ENCODE measurements around the gene MYOZ2.

The MYOZ2 gene

DNA sequence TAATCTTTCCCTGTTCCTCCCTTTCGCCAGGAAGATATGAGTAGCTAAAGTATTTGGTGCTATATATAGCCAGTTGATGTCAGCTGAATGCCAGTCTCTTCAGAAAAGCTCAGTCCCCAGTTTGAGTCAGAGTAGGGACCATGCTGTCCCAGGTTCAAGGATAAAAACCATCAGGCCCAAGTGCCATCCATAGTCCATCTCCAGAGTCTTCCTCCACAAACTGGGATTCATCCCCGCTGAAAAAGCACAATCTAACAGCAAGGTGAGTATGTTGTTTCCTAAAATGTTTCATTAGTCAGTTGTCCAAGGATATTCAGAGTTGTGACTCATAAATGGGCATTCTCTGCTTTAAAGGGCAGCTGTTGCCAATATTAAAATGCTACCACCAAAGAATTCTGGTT is at the start of gene MYOZ2:
TSS of gene MYOZ2 (plus strand) at position 112 of the 401 bp plus-strand sequence. CDS start 694 bp downstream, outside the sequence.
- DNase-seq: no peak

DNA sequence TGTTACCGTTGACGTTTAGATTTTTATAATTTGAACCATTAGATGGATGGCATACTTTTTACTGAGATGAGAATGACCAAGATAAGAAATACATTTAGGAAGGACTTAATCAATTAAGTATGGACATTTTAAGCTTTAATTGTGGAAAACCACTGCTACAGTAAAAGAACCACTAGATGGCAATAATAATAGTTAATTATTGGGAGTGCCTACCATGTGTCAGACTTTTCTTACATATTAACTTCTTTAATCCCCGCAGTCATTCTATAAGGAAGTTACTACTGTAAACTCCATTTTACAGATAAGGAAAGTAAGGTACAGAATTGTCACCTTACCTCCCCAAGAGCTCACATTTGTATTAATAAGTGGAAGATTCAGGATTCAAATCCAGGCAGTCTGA is 48.5 kb upstream of the MYOZ2 start:
- DNase-seq: no peak

- no peak for DNase-seq
Observed at GRCh38 chr4:119087656-119088055, 48.0 kb upstream of the MYOZ2 start.

- no peak for DNase-seq
Observed at GRCh38 chr4:119093042-119093827, 42.4 kb upstream of the MYOZ2 start.

DNA sequence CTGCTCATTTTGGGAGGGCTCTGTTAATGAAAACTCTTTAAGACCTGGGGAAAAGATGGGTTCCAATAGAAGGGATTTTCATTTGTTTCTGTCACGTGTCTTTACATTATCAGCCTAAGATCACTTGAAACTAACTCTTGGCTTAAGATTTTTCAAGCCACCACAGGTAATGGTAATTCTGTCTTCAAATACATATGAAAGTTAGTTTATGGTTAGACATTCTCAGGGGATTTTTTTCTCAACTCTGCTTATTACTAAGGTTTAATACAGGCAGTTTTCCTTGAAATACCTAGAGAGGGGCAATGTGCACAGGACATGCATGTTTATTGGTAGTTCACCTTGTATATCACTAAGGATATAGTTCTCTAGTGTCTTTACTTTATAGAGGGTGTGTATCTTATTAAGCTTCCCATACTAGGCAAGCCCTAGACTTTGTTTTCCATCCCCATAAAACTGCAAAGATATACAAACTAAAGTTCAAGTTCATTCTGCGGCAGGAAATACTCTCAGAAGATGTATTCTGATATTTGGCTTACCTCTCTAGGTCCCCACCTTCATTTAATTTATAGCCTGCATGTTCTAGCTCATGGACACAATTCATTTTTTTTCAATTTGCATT is 38.2 kb upstream of the MYOZ2 start:
- DNase-seq: no peak

- DNase-seq: no peak
Observed at GRCh38 chr4:119098306-119098705, 37.3 kb upstream of the MYOZ2 start.

- DNase-seq: peak; percentile 27
Observed at GRCh38 chr4:119099227-119099810, 36.3 kb upstream of the MYOZ2 start.

DNA sequence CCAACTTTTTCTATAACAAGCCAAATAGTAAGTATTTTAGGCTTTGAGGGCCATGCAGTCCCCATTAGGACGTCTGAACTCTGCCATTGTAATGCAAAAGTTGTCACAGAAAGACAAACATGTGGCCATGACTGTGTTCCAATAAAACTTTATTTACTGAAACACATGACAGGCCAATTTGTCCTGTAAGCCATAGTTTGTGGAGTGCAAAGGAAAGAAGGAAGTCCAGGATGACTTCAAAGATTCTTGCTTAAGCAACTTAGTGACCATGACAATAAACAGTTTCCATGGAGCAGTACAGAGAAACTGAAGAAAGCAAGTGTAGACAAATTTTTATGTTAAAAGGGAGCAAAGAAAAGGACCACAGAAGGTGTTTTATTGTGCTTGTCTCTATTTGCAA is 35.0 kb upstream of the MYOZ2 start:
- DNase-seq: peak; percentile 78

DNA sequence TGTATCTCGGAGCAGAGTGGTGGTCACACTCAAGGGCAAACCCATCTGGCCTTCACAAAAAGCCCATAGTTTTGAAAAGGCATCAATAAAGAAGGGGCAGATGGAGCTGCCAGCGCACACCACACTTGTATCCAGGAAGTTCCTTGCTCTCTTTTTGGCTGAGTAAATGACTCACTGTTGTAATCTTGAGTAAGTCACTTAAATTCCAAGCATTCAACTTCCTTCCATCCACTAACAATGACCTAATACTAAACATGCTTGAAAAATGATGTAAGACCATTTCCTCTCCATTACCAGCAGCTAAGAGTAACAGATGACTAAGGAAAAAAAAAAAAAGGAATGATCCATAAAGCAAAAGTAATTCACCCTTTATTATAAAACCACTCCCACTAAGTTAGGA is 32.4 kb upstream of the MYOZ2 start:
- DNase-seq: peak; percentile 90

DNA sequence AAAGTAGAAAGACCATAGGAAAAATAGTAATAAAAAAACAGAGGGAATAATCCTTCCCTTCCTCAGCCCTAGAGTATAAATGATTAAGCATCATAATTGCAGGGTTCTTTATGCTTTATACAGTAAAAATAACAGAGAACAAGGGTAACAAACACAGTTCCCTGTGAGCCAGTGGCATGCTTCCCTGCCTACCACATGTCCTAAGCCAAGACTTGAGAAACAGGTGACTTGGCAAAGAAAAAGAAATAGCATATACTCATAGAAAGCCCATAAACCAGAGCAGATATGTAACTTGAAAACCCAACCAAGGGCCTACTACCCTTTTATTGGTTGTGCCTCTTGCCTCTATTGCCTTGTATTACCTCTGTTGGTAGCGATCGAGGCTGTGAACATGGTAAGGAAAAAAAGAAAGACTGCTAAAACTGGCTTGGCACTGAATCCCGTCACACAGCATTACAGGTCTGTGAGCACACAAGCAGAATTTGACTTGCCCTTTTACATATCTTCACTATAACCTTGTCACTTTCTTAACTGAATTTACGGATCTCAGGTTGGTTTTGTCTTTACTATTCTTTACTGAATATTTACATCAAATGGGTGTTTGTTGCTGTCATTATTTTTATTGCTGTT is 30.9 kb upstream of the MYOZ2 start:
- no peak for DNase-seq

DNA sequence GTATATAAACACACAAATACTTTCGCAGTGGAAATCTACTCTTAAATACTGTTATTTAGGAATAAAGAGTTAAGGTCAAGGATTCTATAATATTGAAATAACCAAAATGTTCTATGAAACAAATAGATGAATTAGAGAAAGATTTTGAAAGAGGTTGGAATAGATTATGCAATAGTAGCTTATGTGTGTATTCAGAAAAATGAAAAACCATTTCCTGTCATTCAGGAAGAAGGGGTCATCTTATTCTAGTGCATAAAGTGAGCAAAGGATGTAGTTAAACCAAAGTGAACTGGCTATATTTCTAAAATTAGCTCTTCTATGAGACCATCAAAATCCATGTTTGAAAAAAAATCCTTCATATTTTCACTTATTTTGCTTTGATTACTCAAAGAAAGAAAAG is 30.0 kb upstream of the MYOZ2 start:
- DNase-seq: no peak

DNA sequence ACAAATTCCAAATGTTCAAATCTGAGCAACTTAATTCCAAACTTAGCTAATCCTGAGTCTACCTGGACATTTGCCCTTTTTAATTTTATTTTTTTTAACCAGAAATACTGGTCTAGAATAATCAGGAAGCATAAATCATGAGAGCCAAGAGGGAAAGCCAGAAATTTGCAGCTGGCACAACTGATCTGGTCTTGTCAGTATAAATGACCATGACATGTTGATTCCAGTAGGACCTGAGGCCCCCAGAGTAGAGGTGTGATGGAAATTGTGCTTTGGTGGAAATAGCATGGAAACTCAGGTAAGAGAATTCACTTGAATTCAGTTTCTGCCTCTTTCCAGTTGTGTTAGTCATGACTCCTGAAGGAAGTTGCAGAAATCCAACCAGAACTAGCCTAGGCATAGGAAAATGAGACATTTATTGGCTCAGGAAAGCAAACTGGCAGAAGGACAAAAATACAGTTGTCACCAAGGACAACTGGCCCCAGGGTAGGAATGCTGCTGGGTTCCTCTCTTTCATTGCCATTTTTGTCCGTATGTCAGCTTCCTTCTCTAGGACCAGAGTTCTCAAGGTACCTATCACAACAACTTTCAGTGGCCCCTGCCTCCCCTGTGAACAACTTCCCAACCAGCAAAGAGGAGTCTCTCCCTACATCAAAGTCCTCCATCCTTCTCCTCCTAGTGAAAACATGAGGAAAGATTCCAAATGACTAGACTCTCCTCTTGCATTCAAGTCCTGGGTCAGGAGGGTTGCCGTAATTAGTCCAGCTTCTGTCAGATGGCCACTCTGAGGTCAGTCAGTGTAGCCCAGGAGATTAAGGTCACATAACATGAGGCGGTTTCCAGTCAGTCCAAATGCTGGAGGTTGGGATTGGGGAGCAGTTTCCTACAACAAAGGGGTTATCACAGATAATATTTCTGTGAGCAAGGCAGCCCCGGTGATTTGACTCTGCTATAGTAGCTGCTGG is 29.3 kb upstream of the MYOZ2 start:
- DNase-seq: no peak

- DNase-seq: no peak
Observed at GRCh38 chr4:119110121-119110520, 25.5 kb upstream of the MYOZ2 start.

GRCh38 chr4:119111296-119111695 is 24.3 kb upstream of the MYOZ2 start:
- no peak for DNase-seq

- DNase-seq: peak; percentile 89
Observed at GRCh38 chr4:119113033-119113655, 22.5 kb upstream of the MYOZ2 start.

- no peak for DNase-seq
Observed at GRCh38 chr4:119116021-119116420, 19.6 kb upstream of the MYOZ2 start.

GRCh38 chr4:119116925-119117900 is 18.4 kb upstream of the MYOZ2 start:
- no peak for DNase-seq

DNA sequence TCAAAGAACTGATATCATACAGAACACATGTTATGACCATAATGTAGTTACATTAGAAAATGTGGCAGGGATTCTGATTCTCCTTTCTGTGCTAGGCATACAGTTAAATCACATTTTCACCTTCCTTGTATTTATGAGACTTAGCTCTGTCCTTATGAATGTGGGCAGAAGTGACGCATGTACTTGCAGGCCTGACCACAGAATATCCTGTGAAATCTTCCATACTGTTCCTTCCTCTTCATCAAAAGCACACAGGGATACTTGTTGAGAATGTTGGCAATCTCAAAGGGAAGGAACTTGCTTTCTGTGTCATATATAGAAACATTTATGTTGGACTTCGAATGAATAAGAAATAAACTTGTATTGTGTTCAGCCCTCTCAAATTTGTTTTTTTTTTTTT is 17.2 kb upstream of the MYOZ2 start:
- peak; percentile 80 for DNase-seq

GRCh38 chr4:119124352-119124751 is 11.3 kb upstream of the MYOZ2 start:
- peak; percentile 21 for DNase-seq

GRCh38 chr4:119125931-119126330 is 9.7 kb upstream of the MYOZ2 start:
- DNase-seq: no peak

GRCh38 chr4:119128148-119128547 is 7.5 kb upstream of the MYOZ2 start:
- no peak for DNase-seq
